HG02870 (cell line): Measurements from ENCODE around the gene CIAPIN1.

Source experiments
- ATAC-seq: cut with Tn5 transposase; IDR thresholded peaks from one replicate; pipeline ENCODE4 v1.9.1; 2021; ENCODE audit warnings: mild to moderate bottlenecking, moderate library complexity; ENCODE audit not compliant: unreplicated experiment

The CIAPIN1 gene

GRCh38 chr16:57447186-57447962 lies at the start of gene CIAPIN1, which contains the start of gene COQ9:
Gene CIAPIN1, minus strand, starts transcription at chr16:57447385. Its CDS starts 6,457 bp downstream, at chr16:57440928.
Gene COQ9, plus strand, starts transcription at chr16:57447479. Its CDS starts 27 bp downstream, at chr16:57447506.
- ATAC-seq = peak; percentile 97

GRCh38 chr16:57493767-57494166 lies 46.6 kb upstream of the CIAPIN1 start:
- no peak for ATAC-seq

GRCh38 chr16:57489229-57489628 lies 42.0 kb upstream of the CIAPIN1 start:
- no peak for ATAC-seq

GRCh38 chr16:57486858-57487834 lies 40.0 kb upstream of the CIAPIN1 start:
- no peak for ATAC-seq

GRCh38 chr16:57485916-57486857 lies 39.0 kb upstream of the CIAPIN1 start, which contains the start of gene DOK4:
Gene DOK4, minus strand, starts transcription at chr16:57486493. Its CDS starts 6,986 bp downstream, at chr16:57479507.
- no peak for ATAC-seq

GRCh38 chr16:57485091-57485915 lies 38.1 kb upstream of the CIAPIN1 start:
- no peak for ATAC-seq

- ATAC-seq = no peak
These were observed 37.4 kb upstream of the CIAPIN1 start for GRCh38 chr16:57484515-57485005.

GRCh38 chr16:57483725-57484514 lies 36.7 kb upstream of the CIAPIN1 start:
- ATAC-seq = no peak

GRCh38 chr16:57482845-57483545 lies 35.8 kb upstream of the CIAPIN1 start:
- no peak for ATAC-seq

- ATAC-seq = no peak
These were observed 34.2 kb upstream of the CIAPIN1 start for GRCh38 chr16:57481421-57481820.

GRCh38 chr16:57480754-57481230 lies 33.6 kb upstream of the CIAPIN1 start:
- ATAC-seq = no peak

GRCh38 chr16:57479976-57480753 lies 33.0 kb upstream of the CIAPIN1 start:
- no peak for ATAC-seq

- no peak for ATAC-seq
These were observed 32.2 kb upstream of the CIAPIN1 start for GRCh38 chr16:57479205-57479975.

GRCh38 chr16:57478396-57479204 lies 31.4 kb upstream of the CIAPIN1 start:
- ATAC-seq = no peak

GRCh38 chr16:57477531-57478202 lies 30.5 kb upstream of the CIAPIN1 start:
- no peak for ATAC-seq
